Measurements from ENCODE around the gene FCGR3B. TPM values are rescaled to one million over a fixed set of nuclear protein-coding genes. Genes with fewer than 3 reads are reported as not detected.
"Not testable (repeated sequence)": the region's sequence is repeated elsewhere in the genome, so short reads cannot be mapped to it uniquely, and the experiment has no call there.

Gene FCGR3B
- total RNA-seq, 2 donors from 2014 or later, result 0.22 to 2.4 TPM

GRCh38 chr1:161593092-161593755 lies 37.8 kb downstream of the FCGR3B start:
- H3K9me3 ChIP-seq; H3K4me3 ChIP-seq; H3K9ac ChIP-seq (ENCODE audit: low read depth in 2 of 2, low read length in 2 of 2); DNase-seq; intact Hi-C loops (cut with DNase I); H3K27me3 ChIP-seq; H3K36me3 ChIP-seq; H3K4me1 ChIP-seq; H3K27ac ChIP-seq: not testable (repeated sequence)

- H3K27ac ChIP-seq; DNase-seq; H3K4me3 ChIP-seq; H3K27me3 ChIP-seq; H3K9ac ChIP-seq (ENCODE audit: low read depth in 2 of 2, low read length in 2 of 2); H3K9me3 ChIP-seq; intact Hi-C loops (cut with DNase I); H3K36me3 ChIP-seq; H3K4me1 ChIP-seq: not testable (repeated sequence)
Observed at GRCh38 chr1:161592586-161592985, 38.4 kb downstream of the FCGR3B start.

- not testable (repeated sequence) for DNase-seq
Observed at GRCh38 chr1:161589920-161590319, 41.1 kb downstream of the FCGR3B start.

GRCh38 chr1:161589365-161589764 lies 41.6 kb downstream of the FCGR3B start:
- DNase-seq; intact Hi-C loops (cut with DNase I); H3K27me3 ChIP-seq; H3K4me3 ChIP-seq; H3K4me1 ChIP-seq; H3K36me3 ChIP-seq; H3K9ac ChIP-seq (ENCODE audit: low read depth in 2 of 2, low read length in 2 of 2); H3K27ac ChIP-seq; H3K9me3 ChIP-seq: not testable (repeated sequence)

More at GRCh38 chr1:161589920-161590319, 41.1 kb downstream of the FCGR3B start:
- H3K27ac ChIP-seq; H3K4me3 ChIP-seq; H3K27me3 ChIP-seq; H3K9ac ChIP-seq (ENCODE audit: low read depth in 2 of 2, low read length in 2 of 2); H3K9me3 ChIP-seq; intact Hi-C loops (cut with DNase I); H3K4me1 ChIP-seq; H3K36me3 ChIP-seq: not testable (repeated sequence)

- DNase-seq; intact Hi-C loops (cut with DNase I); H3K36me3 ChIP-seq; H3K4me1 ChIP-seq; H3K4me3 ChIP-seq; H3K27me3 ChIP-seq; H3K9me3 ChIP-seq; H3K27ac ChIP-seq; H3K9ac ChIP-seq (ENCODE audit: low read depth in 2 of 2, low read length in 2 of 2): not testable (repeated sequence)
Observed at GRCh38 chr1:161588596-161588995, 42.4 kb downstream of the FCGR3B start.

- not testable (repeated sequence) for H3K9ac ChIP-seq (ENCODE audit: low read depth in 2 of 2, low read length in 2 of 2); H3K4me3 ChIP-seq
Observed at GRCh38 chr1:161582882-161583281, 48.1 kb downstream of the FCGR3B start.

GRCh38 chr1:161580879-161581537 lies 50.0 kb downstream of the FCGR3B start:
- H3K27ac ChIP-seq; H3K27me3 ChIP-seq; intact Hi-C loops (cut with DNase I); H3K9me3 ChIP-seq; H3K9ac ChIP-seq (ENCODE audit: low read depth in 2 of 2, low read length in 2 of 2); H3K4me1 ChIP-seq; H3K36me3 ChIP-seq; DNase-seq; H3K4me3 ChIP-seq: not testable (repeated sequence)

More at GRCh38 chr1:161582882-161583281, 48.1 kb downstream of the FCGR3B start:
- H3K9me3 ChIP-seq; H3K36me3 ChIP-seq; H3K27ac ChIP-seq; intact Hi-C loops (cut with DNase I); H3K4me1 ChIP-seq; DNase-seq; H3K27me3 ChIP-seq: not testable (repeated sequence)

GRCh38 chr1:161579856-161580507 lies 51.0 kb downstream of the FCGR3B start:
- not testable (repeated sequence) for H3K9ac ChIP-seq (ENCODE audit: low read depth in 2 of 2, low read length in 2 of 2)

GRCh38 chr1:161576676-161577075 lies 54.3 kb downstream of the FCGR3B start:
- H3K9ac ChIP-seq (ENCODE audit: low read depth in 2 of 2, low read length in 2 of 2); H3K4me3 ChIP-seq; H3K36me3 ChIP-seq; H3K4me1 ChIP-seq; H3K27ac ChIP-seq; DNase-seq; intact Hi-C loops (cut with DNase I); H3K27me3 ChIP-seq; H3K9me3 ChIP-seq: not testable (repeated sequence)

More at GRCh38 chr1:161579856-161580507, 51.0 kb downstream of the FCGR3B start:
- H3K9me3 ChIP-seq; H3K4me1 ChIP-seq; DNase-seq; H3K36me3 ChIP-seq; H3K4me3 ChIP-seq; H3K27me3 ChIP-seq; intact Hi-C loops (cut with DNase I); H3K27ac ChIP-seq: not testable (repeated sequence)

Other genes with a start within 250 kb of the FCGR3B start
- gene FCGR2A, start 125.7 kb downstream of the FCGR3B start, total RNA-seq, result 10 to 100 TPM in 1 of 2 donors, 1 to 10 TPM in 1; 4.5 to 14.0 TPM
- 1 to 10 TPM; 1.0 to 3.6 TPM for gene HSPA6, start 106.6 kb downstream of the FCGR3B start, total RNA-seq
- gene FCGR3A, start 81.4 kb downstream of the FCGR3B start, total RNA-seq, result 10 to 100 TPM in 1 of 2 donors, 1 to 10 TPM in 1; 3.2 to 10.1 TPM
- gene FCGR2B, start 32.0 kb upstream of the FCGR3B start, total RNA-seq, result 1 to 10 TPM; 1.3 to 8.9 TPM
- under 1 TPM; 0.30 to 0.50 TPM for gene FCRLA, start 76.1 kb upstream of the FCGR3B start, total RNA-seq
- gene FCRLB, start 90.4 kb upstream of the FCGR3B start, total RNA-seq, result under 1 TPM in 1 of 2 donors, not detected in 1; 0.16 TPM
- 10 to 100 TPM; 10.5 to 17.7 TPM for gene DUSP12, start 118.6 kb upstream of the FCGR3B start, total RNA-seq
- gene ATF6, start 135.1 kb upstream of the FCGR3B start, total RNA-seq, result 10 to 100 TPM; 19.6 to 24.2 TPM

Measured in colonic mucosa (tissue), 4 donors.